Neural crest cell (in vitro differentiated cells): ENCODE measurements around the gene S100Z. TPM values are rescaled to one million over a fixed set of nuclear protein-coding genes. Genes with fewer than 3 reads are reported as not detected.
"Not testable (repeated sequence)": the region's sequence is repeated elsewhere in the genome, so short reads cannot be mapped to it uniquely, and the experiment has no call there.

ENCODE experiments used
- DNase-seq: peaks from one replicate; pipeline ENCODE4 v3.0.0; 2021; ENCODE audit warnings: low read depth, mixed read lengths, low spot score
- H3K27ac Mint-ChIP-seq: one replicate; pipeline ENCODE4 v1.8.0; 2021; ENCODE audit warnings: mild to moderate bottlenecking, mixed read lengths; ENCODE audit not compliant: unreplicated experiment
- H3K27me3 Mint-ChIP-seq: 2 replicates; pipeline ENCODE4 v1.8.0; 2021; ENCODE audit warnings: low read depth, mild to moderate bottlenecking, mixed read lengths
- H3K36me3 Mint-ChIP-seq: 2 replicates; pipeline ENCODE4 v1.8.0; 2021; ENCODE audit warnings: low read depth, mild to moderate bottlenecking, mixed read lengths
- H3K4me1 Mint-ChIP-seq: 2 replicates; pipeline ENCODE4 v1.8.0; 2021; ENCODE audit warnings: mixed read lengths
- H3K4me3 Mint-ChIP-seq: one replicate; pipeline ENCODE4 v1.8.0; 2021; ENCODE audit warnings: mild to moderate bottlenecking, mixed read lengths
- H3K9me3 Mint-ChIP-seq: 2 replicates; pipeline ENCODE4 v1.8.0; 2021; ENCODE audit warnings: mixed read lengths
- total RNA-seq: library from RNA; stranded (reverse); gene quantifications from 2 replicates; pipeline ENCODE4 v1.2.1, GENCODE V29; 2021
- TF ChIP-seq, protein P1 (sequence below): fragments of 200-600 bp; sonication (generic); conservative IDR thresholded peaks from 2 replicates; pipeline ENCODE4 v1.5.0; 2021; ENCODE audit warnings: antibody characterized with exemption, mild to moderate bottlenecking

Gene S100Z
- total RNA-seq, 1 donor from 2014 or later, result not detected

GRCh38 chr5:76893294-76893693 is 43.5 kb downstream of the S100Z start:
- peaks cover 2% of the 10 kb centered on the region for H3K36me3 Mint-ChIP-seq
- H3K9me3 Mint-ChIP-seq, result peaks cover 14% of the 10 kb centered on the region
- DNase-seq, result no peak
- TF ChIP-seq, protein P1, sequence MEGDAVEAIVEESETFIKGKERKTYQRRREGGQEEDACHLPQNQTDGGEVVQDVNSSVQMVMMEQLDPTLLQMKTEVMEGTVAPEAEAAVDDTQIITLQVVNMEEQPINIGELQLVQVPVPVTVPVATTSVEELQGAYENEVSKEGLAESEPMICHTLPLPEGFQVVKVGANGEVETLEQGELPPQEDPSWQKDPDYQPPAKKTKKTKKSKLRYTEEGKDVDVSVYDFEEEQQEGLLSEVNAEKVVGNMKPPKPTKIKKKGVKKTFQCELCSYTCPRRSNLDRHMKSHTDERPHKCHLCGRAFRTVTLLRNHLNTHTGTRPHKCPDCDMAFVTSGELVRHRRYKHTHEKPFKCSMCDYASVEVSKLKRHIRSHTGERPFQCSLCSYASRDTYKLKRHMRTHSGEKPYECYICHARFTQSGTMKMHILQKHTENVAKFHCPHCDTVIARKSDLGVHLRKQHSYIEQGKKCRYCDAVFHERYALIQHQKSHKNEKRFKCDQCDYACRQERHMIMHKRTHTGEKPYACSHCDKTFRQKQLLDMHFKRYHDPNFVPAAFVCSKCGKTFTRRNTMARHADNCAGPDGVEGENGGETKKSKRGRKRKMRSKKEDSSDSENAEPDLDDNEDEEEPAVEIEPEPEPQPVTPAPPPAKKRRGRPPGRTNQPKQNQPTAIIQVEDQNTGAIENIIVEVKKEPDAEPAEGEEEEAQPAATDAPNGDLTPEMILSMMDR, result no peak
- H3K27ac Mint-ChIP-seq, result no peak overlapping the region
- H3K27me3 Mint-ChIP-seq, result peaks cover 17% of the 10 kb centered on the region
- no peak overlapping the region for H3K4me3 Mint-ChIP-seq
- no peaks in the 10 kb centered on the region for H3K4me1 Mint-ChIP-seq

DNA sequence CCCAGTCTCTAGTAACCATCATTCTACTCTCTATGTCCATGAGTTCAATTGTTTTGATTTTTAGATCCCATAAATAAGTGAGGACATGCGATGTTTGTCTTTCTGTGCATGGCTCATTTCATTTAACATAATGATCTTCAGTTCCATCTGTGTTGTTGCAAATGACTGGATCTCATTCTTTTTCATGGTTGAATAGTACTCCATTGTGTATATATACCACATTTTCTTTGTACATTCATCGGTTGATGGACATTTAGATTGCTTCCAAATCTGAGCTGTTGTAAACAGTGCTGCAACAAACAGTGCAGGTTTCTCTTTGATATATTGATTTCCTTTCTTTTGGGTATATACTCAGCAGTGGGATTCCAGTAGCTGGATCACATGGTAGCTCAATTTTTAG is 46.4 kb downstream of the S100Z start:
- no peak overlapping the region for H3K27ac Mint-ChIP-seq
- H3K9me3 Mint-ChIP-seq, result peaks cover 28% of the 10 kb centered on the region
- H3K27me3 Mint-ChIP-seq, result peaks cover 17% of the 10 kb centered on the region
- TF ChIP-seq, protein P1, result no peak
- no peak overlapping the region for H3K4me3 Mint-ChIP-seq
- no peaks in the 10 kb centered on the region for H3K4me1 Mint-ChIP-seq
- H3K36me3 Mint-ChIP-seq, result peaks cover 11% of the 10 kb centered on the region
- no peak for DNase-seq

GRCh38 chr5:76901522-76901921 is 51.7 kb downstream of the S100Z start:
- no peak overlapping the region for H3K27ac Mint-ChIP-seq
- DNase-seq, result no peak
- H3K36me3 Mint-ChIP-seq, result peaks cover 11% of the 10 kb centered on the region
- H3K4me1 Mint-ChIP-seq, result no peaks in the 10 kb centered on the region
- H3K4me3 Mint-ChIP-seq, result no peak overlapping the region
- H3K27me3 Mint-ChIP-seq, result no peaks in the 10 kb centered on the region
- peaks cover 23% of the 10 kb centered on the region for H3K9me3 Mint-ChIP-seq
- TF ChIP-seq, protein P1, result no peak

GRCh38 chr5:76908166-76908565 is 58.4 kb downstream of the S100Z start:
- H3K4me3 Mint-ChIP-seq, result no peak overlapping the region
- H3K4me1 Mint-ChIP-seq, result no peaks in the 10 kb centered on the region
- DNase-seq, result no peak
- H3K36me3 Mint-ChIP-seq, result no peaks in the 10 kb centered on the region
- peaks cover 3% of the 10 kb centered on the region for H3K9me3 Mint-ChIP-seq
- H3K27ac Mint-ChIP-seq, result no peak overlapping the region
- TF ChIP-seq, protein P1, result no peak
- no peaks in the 10 kb centered on the region for H3K27me3 Mint-ChIP-seq

- H3K36me3 Mint-ChIP-seq, H3K4me3 Mint-ChIP-seq, DNase-seq, H3K27me3 Mint-ChIP-seq, H3K4me1 Mint-ChIP-seq, H3K9me3 Mint-ChIP-seq, H3K27ac Mint-ChIP-seq: not testable (repeated sequence)
These were observed 60.6 kb downstream of the S100Z start for GRCh38 chr5:76910344-76910933.

DNA sequence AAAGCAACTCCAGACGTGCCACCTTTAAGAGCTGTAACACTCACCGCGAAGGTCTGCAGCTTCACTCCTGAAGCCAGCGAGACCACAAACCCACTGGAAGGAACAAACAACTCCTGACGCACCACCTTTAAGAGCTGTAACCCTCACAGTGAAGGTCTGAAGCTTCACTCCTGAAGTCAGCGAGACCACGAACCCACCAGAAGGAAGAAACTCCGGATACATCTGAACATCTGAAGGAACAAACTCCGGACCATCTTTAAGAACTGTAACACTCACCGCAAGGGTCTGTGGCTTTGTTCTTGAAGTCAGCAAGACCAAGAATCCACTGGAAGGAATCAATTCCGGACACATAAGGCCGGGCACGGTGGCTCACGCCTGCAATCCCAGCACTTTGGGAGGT is 64.9 kb downstream of the S100Z start:
- H3K4me3 Mint-ChIP-seq, H3K27ac Mint-ChIP-seq, DNase-seq: not testable (repeated sequence)

More for the DNA sequence above, 64.9 kb downstream of the S100Z start:
- not testable (repeated sequence) for H3K9me3 Mint-ChIP-seq, H3K27me3 Mint-ChIP-seq, H3K4me1 Mint-ChIP-seq, H3K36me3 Mint-ChIP-seq
